ENCODE data around the gene ABCC1. TPM values are rescaled to one million over a fixed set of nuclear protein-coding genes. Genes with fewer than 3 reads are reported as not detected.
A peak's percentile ranks its signal among the peaks of the same experiment; 100 is the strongest.
"Not testable (repeated sequence)": the region's sequence is repeated elsewhere in the genome, so short reads cannot be mapped to it uniquely, and the experiment has no call there.

The ABCC1 gene
- total RNA-seq, 2 donors from 2014 or later = 15.2 to 27.5 TPM

DNA sequence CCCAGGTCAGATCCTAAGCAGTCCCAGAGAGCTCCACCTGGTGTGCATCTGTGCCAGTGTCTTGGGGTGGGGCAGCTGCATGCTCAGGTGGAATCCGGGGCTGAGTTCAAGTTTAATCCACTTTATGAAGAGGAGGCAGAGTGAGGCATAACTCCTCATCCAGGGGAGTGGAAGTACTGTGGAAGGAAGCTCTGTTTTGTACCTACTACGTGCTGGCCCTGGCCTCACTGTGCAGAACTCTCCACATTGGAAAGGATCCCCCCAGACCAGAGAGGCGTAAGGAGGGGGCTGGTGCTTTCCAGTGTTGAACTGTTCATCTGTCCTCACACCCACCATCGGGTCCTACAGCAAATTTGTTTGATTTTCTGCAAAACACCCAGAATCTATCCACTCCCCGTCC is 195.9 kb downstream of the ABCC1 start:
- DNase-seq (ENCODE audit: low spot score) = no peak
- Histone ChIP-seq H3K4me1 (peaks cover 0 to 9% of the 10 kb centered on the region in 2 donors), H3K27ac (no peak overlapping the region), H3K27me3 (no peaks in the 10 kb centered on the region), H3K9me3 (no peaks in the 10 kb centered on the region), H3K36me3 (peaks cover 27% of the 10 kb centered on the region), H3K4me3 (no peak overlapping the region)
- TF ChIP-seq, protein P1, sequence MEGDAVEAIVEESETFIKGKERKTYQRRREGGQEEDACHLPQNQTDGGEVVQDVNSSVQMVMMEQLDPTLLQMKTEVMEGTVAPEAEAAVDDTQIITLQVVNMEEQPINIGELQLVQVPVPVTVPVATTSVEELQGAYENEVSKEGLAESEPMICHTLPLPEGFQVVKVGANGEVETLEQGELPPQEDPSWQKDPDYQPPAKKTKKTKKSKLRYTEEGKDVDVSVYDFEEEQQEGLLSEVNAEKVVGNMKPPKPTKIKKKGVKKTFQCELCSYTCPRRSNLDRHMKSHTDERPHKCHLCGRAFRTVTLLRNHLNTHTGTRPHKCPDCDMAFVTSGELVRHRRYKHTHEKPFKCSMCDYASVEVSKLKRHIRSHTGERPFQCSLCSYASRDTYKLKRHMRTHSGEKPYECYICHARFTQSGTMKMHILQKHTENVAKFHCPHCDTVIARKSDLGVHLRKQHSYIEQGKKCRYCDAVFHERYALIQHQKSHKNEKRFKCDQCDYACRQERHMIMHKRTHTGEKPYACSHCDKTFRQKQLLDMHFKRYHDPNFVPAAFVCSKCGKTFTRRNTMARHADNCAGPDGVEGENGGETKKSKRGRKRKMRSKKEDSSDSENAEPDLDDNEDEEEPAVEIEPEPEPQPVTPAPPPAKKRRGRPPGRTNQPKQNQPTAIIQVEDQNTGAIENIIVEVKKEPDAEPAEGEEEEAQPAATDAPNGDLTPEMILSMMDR (IDR thresholded peaks at IDR 0.05) = no peak

DNA sequence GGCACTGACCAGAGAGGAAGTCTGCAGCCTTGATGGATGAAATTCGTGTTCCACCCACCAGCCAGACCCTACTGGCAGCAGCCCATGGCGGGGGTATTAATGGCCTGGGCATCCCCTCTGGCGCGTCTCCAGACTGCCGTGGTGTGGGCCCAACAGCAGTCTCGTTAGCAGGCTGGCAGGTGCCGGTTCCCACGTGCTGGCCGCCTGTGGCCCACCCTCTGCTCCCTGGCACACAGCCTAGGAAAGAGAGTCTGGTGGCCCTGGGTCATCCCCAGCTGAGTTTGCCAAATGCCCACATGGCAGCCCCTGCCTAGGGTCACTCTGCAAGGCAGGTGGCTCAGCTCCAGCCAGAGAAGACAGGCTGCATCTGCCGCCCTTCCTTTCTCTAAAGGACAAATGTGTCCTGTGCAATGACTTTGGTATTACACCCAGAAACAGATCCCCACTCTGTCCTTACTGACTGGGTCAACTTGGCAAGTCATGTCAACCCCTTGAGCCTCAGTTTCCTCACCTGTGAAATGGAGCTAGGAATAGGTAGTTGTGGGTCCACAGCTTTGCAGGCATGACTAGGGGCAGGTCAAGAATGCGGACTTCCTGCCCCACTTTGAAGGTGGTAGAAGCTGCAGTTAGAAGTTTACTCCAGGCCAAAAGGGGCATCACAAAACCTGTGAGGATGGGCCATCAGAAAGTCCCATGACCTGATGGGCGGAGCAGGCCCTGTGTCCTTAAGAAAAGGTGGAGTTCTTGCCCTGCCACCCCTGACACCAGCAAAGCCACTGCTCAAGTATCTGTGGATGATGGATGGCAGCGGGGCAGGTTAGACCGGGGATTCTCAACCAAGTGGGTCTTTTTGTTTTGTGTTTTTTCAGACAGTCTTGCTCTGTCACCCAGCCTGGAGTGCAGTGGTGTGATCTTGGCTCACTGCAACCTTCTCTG is 197.2 kb downstream of the ABCC1 start:
- H3K36me3 ChIP-seq = peaks cover 14% of the 10 kb centered on the region
- TF ChIP-seq, protein P1 (IDR thresholded peaks at IDR 0.05) = no peak
- peak overlapping the region in 1 of 2 donors; percentile 2 for H3K27ac ChIP-seq
- no peaks in the 10 kb centered on the region for H3K9me3 ChIP-seq
- H3K27me3 ChIP-seq = no peaks in the 10 kb centered on the region
- DNase-seq (ENCODE audit: low spot score) = no peak
- no peak overlapping the region for H3K4me3 ChIP-seq
- H3K4me1 ChIP-seq = peaks cover 0 to 16% of the 10 kb centered on the region in 2 donors

DNA sequence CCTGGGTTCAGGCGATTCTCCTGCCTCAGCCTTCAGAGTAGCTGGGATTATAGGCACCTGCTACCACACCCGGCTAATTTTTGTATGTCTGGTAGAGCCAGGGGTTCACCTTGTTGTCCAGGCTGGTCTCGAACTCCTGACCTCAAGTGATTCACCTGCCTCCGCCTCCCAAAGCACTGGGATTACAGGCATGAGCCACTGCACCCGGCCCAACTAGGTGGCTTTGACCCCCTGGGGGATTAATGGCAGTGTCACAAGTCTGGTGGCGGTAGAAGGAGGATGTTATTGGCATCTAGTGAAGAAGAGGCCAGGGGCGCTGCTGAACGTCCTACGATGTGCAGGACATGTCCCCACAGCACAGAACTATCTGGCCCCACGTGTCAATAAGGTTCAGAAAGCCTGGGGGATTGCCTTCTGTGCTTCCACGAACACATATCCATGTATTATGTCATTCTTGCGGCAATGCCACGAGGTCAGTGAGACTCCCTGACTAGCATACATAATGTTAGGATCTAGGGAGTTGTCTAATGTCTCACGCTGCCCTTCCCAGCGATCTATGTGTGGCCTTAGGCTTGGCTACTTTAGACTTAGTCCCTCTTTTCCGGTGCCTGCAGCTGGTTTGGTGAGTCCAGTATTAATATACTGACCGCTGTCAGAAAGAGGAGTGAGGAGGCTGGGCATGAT is 198.0 kb downstream of the ABCC1 start:
- no peaks in the 10 kb centered on the region for H3K9me3 ChIP-seq
- H3K27me3 ChIP-seq = no peaks in the 10 kb centered on the region
- DNase-seq (ENCODE audit: low spot score) = no peak
- peaks cover 0 to 16% of the 10 kb centered on the region in 2 donors for H3K4me1 ChIP-seq
- H3K27ac ChIP-seq = no peak overlapping the region
- no peak overlapping the region for H3K4me3 ChIP-seq
- peaks cover 6% of the 10 kb centered on the region for H3K36me3 ChIP-seq
- TF ChIP-seq, protein P1 (IDR thresholded peaks at IDR 0.05) = no peak

- H3K27me3 ChIP-seq; DNase-seq (ENCODE audit: low spot score); H3K9me3 ChIP-seq; H3K4me3 ChIP-seq; H3K27ac ChIP-seq; H3K36me3 ChIP-seq: not testable (repeated sequence)
- H3K4me1 ChIP-seq = peaks cover 0 to 16% of the 10 kb centered on the region in 2 donors
These were observed 198.7 kb downstream of the ABCC1 start for GRCh38 chr16:16148000-16148599.

DNA sequence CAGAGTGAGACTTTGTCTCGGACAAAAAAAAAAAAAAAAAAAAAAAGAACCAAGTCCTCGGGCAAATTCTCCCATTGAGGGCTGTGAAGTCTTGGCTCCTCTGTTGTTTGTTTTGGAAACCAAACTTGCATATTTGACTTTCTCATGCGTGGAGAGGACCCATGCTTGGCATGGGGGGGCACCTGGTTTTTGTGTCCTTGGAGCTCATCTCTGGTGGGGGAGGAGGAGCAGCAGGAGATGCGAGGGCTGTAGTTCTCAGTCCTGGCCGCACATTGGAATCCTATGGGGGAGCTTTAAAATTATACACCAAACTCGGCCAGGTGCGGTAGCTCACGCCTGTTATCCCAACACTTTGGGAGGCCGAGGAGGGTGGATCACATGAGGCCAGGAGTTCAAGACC is 199.3 kb downstream of the ABCC1 start:
- Histone ChIP-seq H3K27me3 (no peaks in the 10 kb centered on the region), H3K27ac (no peak overlapping the region), H3K4me3 (no peak overlapping the region), H3K9me3 (no peaks in the 10 kb centered on the region), H3K36me3 (no peaks in the 10 kb centered on the region), H3K4me1 (peaks cover 0 to 16% of the 10 kb centered on the region in 2 donors)
- DNase-seq (ENCODE audit: low spot score) = no peak
- TF ChIP-seq, protein P1 (IDR thresholded peaks at IDR 0.05) = no peak

DNA sequence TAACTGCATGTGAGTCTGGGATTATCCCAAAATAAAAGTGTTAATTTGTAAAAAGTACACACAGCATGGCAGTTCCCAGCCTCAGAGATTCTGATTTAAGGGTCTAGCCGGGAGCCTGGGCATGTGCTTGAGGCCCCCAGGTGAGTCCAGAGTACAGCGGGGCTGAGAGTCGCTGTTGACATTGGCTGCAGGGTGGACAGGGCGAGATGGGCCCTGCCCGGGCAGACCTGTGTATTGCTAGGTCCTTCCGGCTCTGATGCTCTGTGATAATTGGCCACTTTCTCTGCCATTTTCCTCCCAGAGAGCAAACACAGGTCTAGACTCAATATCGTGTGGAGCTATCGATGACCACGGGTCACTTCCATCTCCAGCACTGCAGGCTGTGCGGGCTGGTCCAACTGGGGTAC is 200.3 kb downstream of the ABCC1 start:
- no peak for DNase-seq (ENCODE audit: low spot score)
- no peak overlapping the region for H3K4me3 ChIP-seq
- no peaks in the 10 kb centered on the region for H3K27me3 ChIP-seq
- no peaks in the 10 kb centered on the region for H3K9me3 ChIP-seq
- TF ChIP-seq, protein P1 (IDR thresholded peaks at IDR 0.05) = no peak
- H3K27ac ChIP-seq = peak overlapping the region; percentile 51 to 61
- no peaks in the 10 kb centered on the region for H3K36me3 ChIP-seq
- peaks cover 0 to 16% of the 10 kb centered on the region in 2 donors for H3K4me1 ChIP-seq
